GM06990 (cell line): ENCODE results near the gene COQ8B.
"Not testable (repeated sequence)": the region's sequence is repeated elsewhere in the genome, so short reads cannot be mapped to it uniquely, and the experiment has no call there.

Source experiments
- DNase-seq: peaks from one replicate; pipeline ENCODE4 v3.0.0-alpha.2; 2011; ENCODE audit not compliant: insufficient read length; ENCODE audit errors: extremely low read depth
- H3K27me3 ChIP-seq: replicated peaks from 2 replicates; pipeline ENCODE4 v1.6.0; 2011; ENCODE audit warnings: low read length; ENCODE audit not compliant: control insufficient read depth, insufficient read depth
- H3K36me3 ChIP-seq: 2 replicates; pipeline ENCODE4 v1.5.1; 2011; ENCODE audit warnings: low read length; ENCODE audit not compliant: control insufficient read depth, insufficient read depth
- H3K4me3 ChIP-seq: replicated peaks from 2 replicates; pipeline ENCODE4 v1.5.1; 2011; ENCODE audit warnings: low read depth, mild to moderate bottlenecking, control low read depth, low read length
- CTCF ChIP-seq: IDR thresholded peaks from 2 replicates; pipeline ENCODE4 v1.5.1; 2011; ENCODE audit warnings: low read length, control low read depth, mild to moderate bottlenecking, inconsistent platforms; ENCODE audit not compliant: insufficient read depth, poor library complexity, severe bottlenecking

Gene COQ8B

GRCh38 chr19:40735013-40735771 is 18.5 kb upstream of the COQ8B start:
- TF ChIP-seq CTCF, result no peak
- H3K4me3 ChIP-seq, result no peak overlapping the region
- no peaks in the 10 kb centered on the region for H3K27me3 ChIP-seq
- peaks cover 22% of the 10 kb centered on the region for H3K36me3 ChIP-seq
- no peak for DNase-seq

- Histone ChIP-seq H3K27me3 (no peaks in the 10 kb centered on the region), H3K4me3 (no peak overlapping the region), H3K36me3 (peaks cover 22% of the 10 kb centered on the region)
- no peak for DNase-seq
- no peak for TF ChIP-seq CTCF
These were observed 16.5 kb upstream of the COQ8B start for GRCh38 chr19:40733149-40733548.

DNA sequence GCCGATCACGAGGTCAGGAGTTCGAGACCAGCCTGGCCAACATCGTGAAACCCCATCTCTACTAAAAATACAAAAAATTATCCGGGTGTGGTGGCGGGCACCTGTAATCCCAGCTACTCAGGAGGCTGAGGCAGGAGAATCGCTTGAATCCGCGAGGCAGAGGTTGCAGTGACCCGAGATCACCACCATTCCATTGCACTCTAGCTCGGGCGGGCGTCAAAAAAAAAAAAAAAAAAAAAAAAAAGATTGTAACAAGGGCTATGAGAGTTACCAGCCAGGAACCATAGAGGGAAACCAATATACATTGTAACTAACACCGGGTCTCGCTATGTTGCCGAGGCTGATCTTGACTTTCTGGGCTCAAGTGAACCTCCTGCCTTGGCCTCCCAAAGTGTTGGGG is 15.6 kb upstream of the COQ8B start:
- H3K36me3 ChIP-seq, result peaks cover 19% of the 10 kb centered on the region
- not testable (repeated sequence) for H3K4me3 ChIP-seq

GRCh38 chr19:40730065-40730464 is 13.4 kb upstream of the COQ8B start:
- H3K36me3 ChIP-seq, result peaks cover 15% of the 10 kb centered on the region
- DNase-seq, H3K27me3 ChIP-seq, H3K4me3 ChIP-seq: not testable (repeated sequence)

More for the DNA sequence above, 15.6 kb upstream of the COQ8B start:
- not testable (repeated sequence) for DNase-seq, H3K27me3 ChIP-seq

DNA sequence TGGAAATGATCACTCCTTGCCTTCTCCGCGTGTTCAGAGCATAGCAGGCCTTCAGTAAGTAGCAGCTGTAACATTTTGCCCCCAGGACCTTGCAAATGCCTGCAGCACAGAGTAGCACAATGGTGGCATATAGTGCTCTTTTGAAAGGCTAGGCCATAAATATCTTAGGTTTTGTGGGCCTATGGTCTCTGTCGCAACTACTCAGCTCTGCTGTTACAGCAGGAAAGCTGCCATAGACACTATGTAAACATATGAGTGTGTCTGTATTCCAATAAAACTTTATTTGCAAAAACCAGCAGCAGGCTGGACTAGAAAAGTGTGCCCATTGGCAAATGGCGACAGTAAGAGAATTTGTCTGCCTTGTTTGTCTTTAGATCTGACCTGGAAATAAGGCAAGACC is 9.6 kb upstream of the COQ8B start:
- TF ChIP-seq CTCF, result no peak
- no peak overlapping the region for H3K4me3 ChIP-seq
- H3K27me3 ChIP-seq, result no peaks in the 10 kb centered on the region
- no peak for DNase-seq
- H3K36me3 ChIP-seq, result peaks cover 6% of the 10 kb centered on the region

GRCh38 chr19:40724855-40725254 is 8.2 kb upstream of the COQ8B start:
- no peak for TF ChIP-seq CTCF
- peaks cover 6% of the 10 kb centered on the region for H3K36me3 ChIP-seq
- no peak overlapping the region for H3K4me3 ChIP-seq
- DNase-seq, result no peak
- no peaks in the 10 kb centered on the region for H3K27me3 ChIP-seq

GRCh38 chr19:40724315-40724714 is 7.6 kb upstream of the COQ8B start:
- Histone ChIP-seq H3K27me3 (no peaks in the 10 kb centered on the region), H3K4me3 (no peak overlapping the region), H3K36me3 (peaks cover 6% of the 10 kb centered on the region)
- DNase-seq, result no peak
- TF ChIP-seq CTCF, result no peak
